Common myeloid progenitor, CD34-positive (primary cell): ENCODE data around the gene MMP14.
A peak's percentile ranks its signal among the peaks of the same experiment; 100 is the strongest.

ENCODE experiments used
- CTCF ChIA-PET: fragments of 350-600 bp; sonication (Branson Sonifier 250); formaldehyde crosslinking; loops from one replicate; lab custom pipeline; 2021; ENCODE audit warnings: antibody characterized with exemption; lab: Charles Lee
- POLR2A ChIA-PET: fragments of 350-600 bp; sonication (Branson Sonifier 250); formaldehyde crosslinking; loops from one replicate; lab custom pipeline; 2021; ENCODE audit warnings: antibody characterized with exemption; lab: Charles Lee
- DNase-seq, 3 donors: peaks; one replicate each; pipeline versions ENCODE4 v3.0.0 to v3.0.0-alpha.2; 2013
- H3K27ac ChIP-seq, 2 experiments: 1 replicate in 1 of 2; 2 replicates in 1 of 2; pipeline ENCODE4 v1.7.0; 2013; ENCODE audit warnings: inconsistent platforms in 2 of 2, low read length in 2 of 2, mild to moderate bottlenecking in 2 of 2, low read depth in 1 of 2, moderate library complexity in 1 of 2; ENCODE audit not compliant: severe bottlenecking in 2 of 2, insufficient read depth in 1 of 2, poor library complexity in 1 of 2
- H3K27me3 ChIP-seq, 5 experiments: replicated peaks in 2 of 5; 1 replicate in 3 of 5; 2 replicates in 2 of 5; pipeline versions ENCODE4 v1.6.1 to v1.7.0; 2013; ENCODE audit warnings: low read length in 4 of 5, mild to moderate bottlenecking in 2 of 5, moderate library complexity in 2 of 5, inconsistent platforms in 1 of 5; ENCODE audit not compliant: insufficient read depth in 5 of 5, control insufficient read depth in 4 of 5
- H3K36me3 ChIP-seq, 4 experiments: 1 replicate in 2 of 4; 2 replicates in 2 of 4; pipeline versions ENCODE4 v1.6.1 to v1.7.0; 2013; ENCODE audit warnings: low read length in 3 of 4, control low read depth in 1 of 4, mild to moderate bottlenecking in 1 of 4; ENCODE audit not compliant: control insufficient read depth in 4 of 4, insufficient read depth in 4 of 4
- H3K4me1 ChIP-seq, 4 experiments: 1 replicate in 3 of 4; 2 replicates in 1 of 4; pipeline versions ENCODE4 v1.6.1 to v1.7.1; 2013; ENCODE audit warnings: low read length in 3 of 4, mild to moderate bottlenecking in 3 of 4, control low read depth in 1 of 4, inconsistent platforms in 1 of 4, moderate library complexity in 1 of 4; ENCODE audit not compliant: control insufficient read depth in 4 of 4, insufficient read depth in 4 of 4; ENCODE audit errors: control extremely low read depth in 1 of 4
- H3K4me3 ChIP-seq, 7 experiments: 1 replicate in 4 of 7; 2 replicates in 3 of 7; pipeline versions ENCODE4 v1.5.1 to v1.7.0; 2013; ENCODE audit warnings: mild to moderate bottlenecking in 7 of 7, low read length in 6 of 7, moderate library complexity in 6 of 7, inconsistent platforms in 2 of 7, low read depth in 2 of 7, control low read depth in 1 of 7; ENCODE audit not compliant: insufficient read depth in 4 of 7, control insufficient read depth in 1 of 7; ENCODE audit errors: extremely low read depth in 1 of 7
- H3K9me3 ChIP-seq, 5 experiments: 1 replicate in 4 of 5; 2 replicates in 1 of 5; pipeline versions ENCODE4 v1.6.1 to v1.7.1; 2013; ENCODE audit warnings: low read length in 4 of 5, mild to moderate bottlenecking in 2 of 5, inconsistent platforms in 1 of 5, low read depth in 1 of 5, moderate library complexity in 1 of 5; ENCODE audit not compliant: control insufficient read depth in 4 of 5, insufficient read depth in 2 of 5; ENCODE audit errors: control extremely low read depth in 1 of 5
- WGBS: methylation state at CpG from one replicate; pipeline ENCODE4 v1.1.5; 2013; ENCODE audit not compliant: insufficient coverage; 5-methylcytosine and 5-hydroxymethylcytosine counted together

The MMP14 gene

GRCh38 chr14:22890416-22890815 lies 54.0 kb downstream of the MMP14 start:
- WGBS, result 100% methylated on average over 1 of the region's 1 CpG
- Histone ChIP-seq H3K27ac (no peak overlapping the region), H3K4me3 (no peak overlapping the region), H3K4me1 (peaks cover 0 to 14% (median 13%) of the 10 kb centered on the region in 4 experiments), H3K36me3 (no peaks in the 10 kb centered on the region), H3K27me3 (peaks cover 0 to 26% (median 9%) of the 10 kb centered on the region in 5 experiments), H3K9me3 (peaks cover 0 to 3% (median 0%) of the 10 kb centered on the region in 5 experiments)
- no peak for DNase-seq
- POLR2A ChIA-PET, result no interaction called here
- CTCF ChIA-PET, result interaction anchor here (3.9 to 15.8 kb wide), 3 partner anchors 9 to 68 kb away, joined by 11 to 143 read pairs (median 34); partner anchors contain the start of gene LRP10

DNA sequence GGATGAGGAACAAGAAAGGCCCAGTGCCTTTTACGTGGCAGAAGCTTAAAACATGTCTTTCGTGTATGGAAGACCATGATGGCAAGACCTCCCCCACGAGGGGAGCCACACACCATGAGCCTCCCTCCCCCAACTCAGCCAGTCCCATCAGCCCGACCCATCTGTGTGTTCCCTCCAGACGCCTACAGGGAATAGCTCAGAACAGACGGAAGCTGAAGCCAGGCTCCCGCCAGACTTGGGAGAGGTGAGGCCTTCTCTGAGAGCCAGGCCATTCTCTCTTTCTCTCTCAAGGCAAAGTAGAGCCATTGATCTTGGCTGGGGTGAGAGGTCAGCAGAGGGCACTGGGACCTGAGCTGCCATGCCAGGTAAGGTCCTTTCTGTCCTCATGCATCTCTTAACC lies 56.1 kb downstream of the MMP14 start:
- Histone ChIP-seq H3K4me1 (peaks cover 0 to 2% (median under 1%) of the 10 kb centered on the region in 4 experiments), H3K4me3 (no peak overlapping the region), H3K36me3 (no peaks in the 10 kb centered on the region), H3K27me3 (peaks cover 0 to 7% (median 4%) of the 10 kb centered on the region in 5 experiments), H3K27ac (no peak overlapping the region), H3K9me3 (no peaks in the 10 kb centered on the region)
- ChIA-PET POLR2A (no interaction called here), CTCF (interaction anchor here (0.9 to 15.8 kb wide), 7 partner anchors 7 to 332 kb away, joined by 3 to 143 read pairs (median 4); partner anchors contain the start of gene REM2)
- 100% methylated on average over 6 of the region's 7 CpGs for WGBS
- DNase-seq, result no peak

DNA sequence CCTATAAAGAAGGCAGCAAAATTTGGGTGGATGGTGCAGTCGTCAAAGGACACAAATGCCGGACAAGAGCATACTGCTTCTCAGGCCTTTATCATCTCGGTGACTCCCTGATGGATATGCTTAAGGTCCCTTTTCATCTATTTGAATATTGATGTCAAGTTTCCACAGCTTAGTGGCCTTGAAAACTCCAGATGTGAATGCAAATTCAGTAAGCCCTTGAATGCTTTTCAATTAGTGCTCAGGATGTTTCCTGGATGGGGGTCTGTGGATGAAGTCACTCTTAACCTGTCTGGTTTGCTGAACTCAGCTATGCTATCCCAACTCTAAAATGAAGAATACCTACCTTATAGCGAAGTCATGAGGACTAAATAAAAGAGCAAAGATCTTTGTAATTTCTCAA lies 57.3 kb downstream of the MMP14 start:
- peaks cover 0 to 2% (median 0%) of the 10 kb centered on the region in 5 experiments for H3K27me3 ChIP-seq
- no peaks in the 10 kb centered on the region for H3K4me1 ChIP-seq
- H3K4me3 ChIP-seq, result no peak overlapping the region
- H3K9me3 ChIP-seq, result no peaks in the 10 kb centered on the region
- H3K27ac ChIP-seq, result no peak overlapping the region
- peaks cover 0 to 7% (median 2%) of the 10 kb centered on the region in 4 experiments for H3K36me3 ChIP-seq
- POLR2A ChIA-PET, result no interaction called here
- CTCF ChIA-PET, result interaction anchor here (1.3 to 2.6 kb wide), 5 partner anchors 9 to 44 kb away, joined by 3 to 10 read pairs (median 5); partner anchors contain the start of gene REM2
- 96% methylated on average over 4 of the region's 4 CpGs for WGBS
- DNase-seq, result no peak

- no peak for DNase-seq
- CTCF ChIA-PET, result interaction anchor here (0.7 to 9.3 kb wide), 8 partner anchors 7 to 86 kb away, joined by 3 to 143 read pairs (median 6); partner anchors contain the start of genes RBM23 and REM2
- Histone ChIP-seq H3K27ac (no peak overlapping the region), H3K4me3 (no peak overlapping the region), H3K36me3 (peaks cover 3 to 12% (median 8%) of the 10 kb centered on the region in 4 experiments), H3K27me3 (peaks cover 0 to 2% (median 0%) of the 10 kb centered on the region in 5 experiments), H3K9me3 (no peaks in the 10 kb centered on the region), H3K4me1 (no peaks in the 10 kb centered on the region)
- POLR2A ChIA-PET, result no interaction called here
- WGBS, result 100% methylated on average over 1 of the region's 1 CpG
Measured at GRCh38 chr14:22895402-22895801, 59.0 kb downstream of the MMP14 start.

- Histone ChIP-seq H3K4me3 (no peak overlapping the region), H3K27ac (no peak overlapping the region), H3K4me1 (no peaks in the 10 kb centered on the region), H3K36me3 (peaks cover 7 to 22% (median 13%) of the 10 kb centered on the region in 4 experiments), H3K9me3 (no peaks in the 10 kb centered on the region), H3K27me3 (peaks cover 0 to 2% (median 0%) of the 10 kb centered on the region in 5 experiments)
- WGBS, result 100% methylated on average over 4 of the region's 5 CpGs
- no peak for DNase-seq
- CTCF ChIA-PET, result interaction anchor here (0.7 to 9.3 kb wide), 11 partner anchors 11 to 335 kb away, joined by 3 to 143 read pairs (median 5); partner anchors contain the start of genes RBM23 and REM2
- POLR2A ChIA-PET, result interaction anchor here (0.7 kb wide), 1 partner anchor 58 kb away, joined by 3 read pairs; no protein-coding TSS in a partner anchor
Measured at GRCh38 chr14:22896356-22896755, 60.0 kb downstream of the MMP14 start.

- WGBS, result 97% methylated on average over 3 of the region's 3 CpGs
- H3K9me3 ChIP-seq, result no peaks in the 10 kb centered on the region
- H3K27me3 ChIP-seq, result peaks cover 0 to 2% (median 0%) of the 10 kb centered on the region in 5 experiments
- no peak for DNase-seq
- ChIA-PET POLR2A (interaction anchor here (0.7 kb wide), 1 partner anchor 58 kb away, joined by 3 read pairs; no protein-coding TSS in a partner anchor), CTCF (interaction anchor here (0.8 to 9.3 kb wide), 10 partner anchors 12 to 714 kb away, joined by 3 to 143 read pairs (median 5); partner anchors contain the start of genes RBM23 and REM2)
- H3K36me3 ChIP-seq, result peaks cover 11 to 26% (median 15%) of the 10 kb centered on the region in 4 experiments
- no peak overlapping the region for H3K4me3 ChIP-seq
- H3K4me1 ChIP-seq, result no peaks in the 10 kb centered on the region
- H3K27ac ChIP-seq, result no peak overlapping the region
Measured at GRCh38 chr14:22896760-22897159, 60.4 kb downstream of the MMP14 start.

DNA sequence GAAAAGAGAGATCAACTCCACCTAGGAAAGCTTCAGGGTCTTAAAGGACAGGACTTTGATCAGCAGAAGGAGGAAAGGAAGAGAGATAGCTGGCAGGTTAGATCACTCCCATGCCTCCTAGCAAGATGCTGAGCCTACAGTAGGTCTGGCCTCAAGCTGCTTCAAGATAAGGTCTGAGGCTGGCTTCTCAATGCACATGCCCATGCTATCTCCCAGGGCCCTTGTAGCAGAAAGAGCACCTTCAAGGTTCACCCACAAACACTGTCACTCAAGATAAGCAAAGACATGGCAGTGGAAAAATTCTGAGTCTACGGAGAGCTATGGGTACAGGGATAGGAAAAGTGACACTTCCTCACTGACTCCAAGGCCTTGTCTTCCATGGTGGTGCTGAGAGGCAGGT lies 61.0 kb downstream of the MMP14 start:
- 88% methylated on average over 1 of the region's 1 CpG for WGBS
- DNase-seq, result peak in 2 of 3 donors; percentile 26 to 59
- Histone ChIP-seq H3K27me3 (peaks cover 0 to 2% (median 0%) of the 10 kb centered on the region in 5 experiments), H3K4me1 (no peaks in the 10 kb centered on the region), H3K9me3 (no peaks in the 10 kb centered on the region), H3K27ac (no peak overlapping the region), H3K36me3 (peaks cover 14 to 32% (median 20%) of the 10 kb centered on the region in 4 experiments), H3K4me3 (no peak overlapping the region)
- ChIA-PET CTCF (interaction anchor here (0.8 to 9.3 kb wide), 7 partner anchors 12 to 715 kb away, joined by 3 to 143 read pairs (median 6); partner anchors contain the start of gene REM2), POLR2A (no interaction called here)
